Body of pancreas (tissue), 4 donors: ENCODE results near the gene AHCYL1. TPM values are rescaled to one million over a fixed set of nuclear protein-coding genes. Genes with fewer than 3 reads are reported as not detected.

Experiments used
- ATAC-seq: fragments of 150-250 bp; one replicate; pipeline ENCODE4 v1.9.1; 2016
- DNase-seq, 4 donors: peaks; one replicate each; pipeline ENCODE4 v3.0.0-alpha.2; 2019
- H3K27ac ChIP-seq, 4 donors: fragments of 200-600 bp; sonication (generic); 1 replicate in 3 of 4; 2 replicates in 1 of 4; pipeline versions ENCODE4 v1.5.1 to v1.6.1; 2016 to 2019; ENCODE audit warnings: mild to moderate bottlenecking in 1 of 4, mixed read lengths in 1 of 4, moderate library complexity in 1 of 4
- H3K27me3 ChIP-seq, 2 donors: fragments of 200-600 bp; sonication (generic); one replicate each; pipeline ENCODE4 v1.6.0; 2016; ENCODE audit warnings: mild to moderate bottlenecking in 1 of 2
- H3K36me3 ChIP-seq, 2 donors: fragments of 200-600 bp; sonication (generic); replicated peaks in 1 of 2; 2 replicates each; pipeline ENCODE4 v1.5.1; 2016; ENCODE audit warnings: low read depth in 2 of 2; ENCODE audit not compliant: insufficient read depth in 1 of 2
- H3K4me1 ChIP-seq: fragments of 200-600 bp; sonication (generic); one replicate; pipeline ENCODE4 v1.6.0; 2016
- H3K4me3 ChIP-seq, 2 donors: fragments of 200-600 bp; sonication (generic); 1 replicate in 1 of 2; 2 replicates in 1 of 2; pipeline ENCODE4 v1.5.1; 2016 to 2019
- H3K9me3 ChIP-seq, 3 donors: fragments of 200-600 bp; sonication (generic); 1 replicate in 2 of 3; 2 replicates in 1 of 3; pipeline ENCODE4 v1.5.1; 2016
- POLR2A ChIP-seq, 3 donors: fragments of 450-650 bp; IDR thresholded peaks; one replicate each; pipeline ENCODE4 v1.6.1; 2016; ENCODE audit warnings: antibody characterized with exemption in 3 of 3, mild to moderate bottlenecking in 2 of 3
- WGBS, 2 donors: methylation state at CpG; one replicate each; pipeline ENCODE4 v1.1.5; 2017; 5-methylcytosine and 5-hydroxymethylcytosine counted together
- intact Hi-C: fragments of 100-400 bp; cut with DNase I; formaldehyde crosslinking; loops from one replicate; pipeline ENCODE4 v1.15.1; 2023
- total RNA-seq, 2 donors: library from RNA; depleted of rRNA; stranded (reverse); fragments of >200 nt; gene quantifications; one replicate each; pipeline ENCODE4 v1.1.0, GENCODE V29; 2016
- TF ChIP-seq, protein P1 (sequence below), 7 experiments: fragments of 450-650 bp in 4 of 7; fragments of 200-600 bp in 3 of 7; sonication (generic) in 3 of 7; IDR thresholded peaks; one replicate each; pipeline ENCODE4 v1.5.1; 2016 to 2019; ENCODE audit warnings: antibody characterized with exemption in 7 of 7

Gene AHCYL1
- total RNA-seq, 2 donors from 2014 or later: 38.4 to 61.6 TPM

- DNase-seq (no peak), ATAC-seq (no peak)
- intact Hi-C loops: no loop called here
- no peaks in the 10 kb centered on the region for H3K27me3 ChIP-seq
- peaks cover 10% of the 10 kb centered on the region for H3K4me1 ChIP-seq
- H3K27ac ChIP-seq: no peak overlapping the region
- H3K4me3 ChIP-seq: no peak overlapping the region
- WGBS, 2 donors: 39 to 43% methylated on average over 2 of the region's 2 CpGs
- no peaks in the 10 kb centered on the region for H3K36me3 ChIP-seq
- TF ChIP-seq POLR2A (IDR thresholded peaks at IDR 0.05): no peak
- TF ChIP-seq, protein P1, sequence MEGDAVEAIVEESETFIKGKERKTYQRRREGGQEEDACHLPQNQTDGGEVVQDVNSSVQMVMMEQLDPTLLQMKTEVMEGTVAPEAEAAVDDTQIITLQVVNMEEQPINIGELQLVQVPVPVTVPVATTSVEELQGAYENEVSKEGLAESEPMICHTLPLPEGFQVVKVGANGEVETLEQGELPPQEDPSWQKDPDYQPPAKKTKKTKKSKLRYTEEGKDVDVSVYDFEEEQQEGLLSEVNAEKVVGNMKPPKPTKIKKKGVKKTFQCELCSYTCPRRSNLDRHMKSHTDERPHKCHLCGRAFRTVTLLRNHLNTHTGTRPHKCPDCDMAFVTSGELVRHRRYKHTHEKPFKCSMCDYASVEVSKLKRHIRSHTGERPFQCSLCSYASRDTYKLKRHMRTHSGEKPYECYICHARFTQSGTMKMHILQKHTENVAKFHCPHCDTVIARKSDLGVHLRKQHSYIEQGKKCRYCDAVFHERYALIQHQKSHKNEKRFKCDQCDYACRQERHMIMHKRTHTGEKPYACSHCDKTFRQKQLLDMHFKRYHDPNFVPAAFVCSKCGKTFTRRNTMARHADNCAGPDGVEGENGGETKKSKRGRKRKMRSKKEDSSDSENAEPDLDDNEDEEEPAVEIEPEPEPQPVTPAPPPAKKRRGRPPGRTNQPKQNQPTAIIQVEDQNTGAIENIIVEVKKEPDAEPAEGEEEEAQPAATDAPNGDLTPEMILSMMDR (IDR thresholded peaks at IDR 0.05): no peak
- no peaks in the 10 kb centered on the region for H3K9me3 ChIP-seq
Measured at GRCh38 chr1:109942434-109942833, 42.1 kb upstream of the AHCYL1 start.

DNA sequence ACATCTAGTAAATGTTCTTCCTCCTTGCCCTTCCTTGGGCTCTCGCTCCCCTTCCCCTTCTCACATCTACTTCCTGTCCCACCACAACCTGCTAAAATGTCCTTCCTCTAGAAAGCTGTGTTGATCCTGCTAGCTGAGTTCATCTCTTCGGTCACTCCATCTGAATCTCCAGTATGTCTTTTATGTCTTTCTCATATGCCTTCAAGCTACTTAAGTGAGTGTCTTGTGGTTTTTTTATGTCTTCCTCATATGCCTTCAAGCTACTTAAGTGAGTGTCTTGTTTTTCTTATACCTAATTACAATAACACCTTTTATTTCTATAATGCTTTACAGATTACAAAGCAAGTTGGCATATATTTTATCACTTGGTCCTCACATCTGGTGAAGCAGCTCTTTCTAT is 40.0 kb upstream of the AHCYL1 start:
- no peak for TF ChIP-seq POLR2A (IDR thresholded peaks at IDR 0.05)
- TF ChIP-seq, protein P1 (IDR thresholded peaks at IDR 0.05): no peak

GRCh38 chr1:109946511-109946910 is 38.1 kb upstream of the AHCYL1 start:
- Histone ChIP-seq H3K27ac (peak overlapping the region in 3 of 4 donors; percentile 19 to 87 (median 64)), H3K4me1 (peaks cover 24% of the 10 kb centered on the region), H3K36me3 (no peaks in the 10 kb centered on the region), H3K9me3 (no peaks in the 10 kb centered on the region), H3K4me3 (no peak overlapping the region), H3K27me3 (no peaks in the 10 kb centered on the region)
- TF ChIP-seq POLR2A (IDR thresholded peaks at IDR 0.05): no peak
- TF ChIP-seq, protein P1 (IDR thresholded peaks at IDR 0.05): no peak
- DNase-seq: no peak
- ATAC-seq: no peak
- WGBS, 2 donors: 79 to 80% methylated on average over 6 of the region's 6 CpGs
- intact Hi-C loops: no loop called here

More for the DNA sequence above, 40.0 kb upstream of the AHCYL1 start:
- 86 to 92% methylated on average over 2 of the region's 2 CpGs for WGBS, 2 donors
- Histone ChIP-seq H3K9me3 (no peaks in the 10 kb centered on the region), H3K4me1 (peaks cover 24% of the 10 kb centered on the region), H3K36me3 (no peaks in the 10 kb centered on the region), H3K27ac (no peak overlapping the region), H3K4me3 (no peak overlapping the region), H3K27me3 (no peaks in the 10 kb centered on the region)
- ATAC-seq (no peak), DNase-seq (no peak)
- intact Hi-C loops: no loop called here

DNA sequence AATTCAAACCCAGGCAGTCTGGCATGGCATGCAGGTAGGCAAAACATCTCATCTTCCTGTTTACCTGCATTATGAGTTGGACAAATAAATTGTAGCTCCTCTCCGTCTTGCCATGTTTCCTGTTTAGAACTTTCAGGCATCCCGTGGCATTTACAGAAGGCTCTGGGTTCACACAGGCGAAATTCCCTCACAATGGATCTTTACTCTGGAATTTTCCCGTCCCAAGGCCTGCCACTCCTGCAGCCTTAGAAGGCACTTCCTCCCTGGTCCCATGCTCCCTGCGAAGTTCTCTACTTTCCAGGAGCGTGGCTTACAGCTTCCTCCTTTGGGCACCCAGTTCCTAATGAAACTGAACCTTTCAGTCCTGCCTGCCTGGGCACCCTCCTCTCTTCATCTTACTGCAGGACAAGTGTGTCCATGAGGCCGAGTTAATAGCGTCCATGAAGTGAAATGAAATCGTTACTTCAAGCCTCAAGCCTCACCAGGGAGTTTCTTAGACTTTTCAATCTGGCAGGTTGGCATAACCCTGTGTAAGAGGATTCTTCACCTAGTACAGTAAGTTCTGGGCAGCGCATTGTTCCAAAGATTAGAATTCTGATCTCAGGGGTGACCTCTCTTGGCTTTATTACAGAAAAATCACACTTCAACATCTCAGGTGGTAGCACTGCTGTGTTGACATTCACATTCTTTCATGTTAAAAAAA is 36.8 kb upstream of the AHCYL1 start:
- H3K4me1 ChIP-seq: peaks cover 24% of the 10 kb centered on the region
- no peaks in the 10 kb centered on the region for H3K27me3 ChIP-seq
- WGBS, 2 donors: 44 to 48% methylated on average over 10 of the region's 10 CpGs
- intact Hi-C loops: no loop called here
- H3K27ac ChIP-seq: peak overlapping the region in 3 of 4 donors; percentile 56 to 87 (median 71)
- H3K36me3 ChIP-seq: no peaks in the 10 kb centered on the region
- no peak for TF ChIP-seq POLR2A (IDR thresholded peaks at IDR 0.05)
- TF ChIP-seq, protein P1 (IDR thresholded peaks at IDR 0.05): no peak
- H3K4me3 ChIP-seq: no peak overlapping the region
- H3K9me3 ChIP-seq: no peaks in the 10 kb centered on the region
- DNase-seq (no peak), ATAC-seq (peak; percentile 81)

DNA sequence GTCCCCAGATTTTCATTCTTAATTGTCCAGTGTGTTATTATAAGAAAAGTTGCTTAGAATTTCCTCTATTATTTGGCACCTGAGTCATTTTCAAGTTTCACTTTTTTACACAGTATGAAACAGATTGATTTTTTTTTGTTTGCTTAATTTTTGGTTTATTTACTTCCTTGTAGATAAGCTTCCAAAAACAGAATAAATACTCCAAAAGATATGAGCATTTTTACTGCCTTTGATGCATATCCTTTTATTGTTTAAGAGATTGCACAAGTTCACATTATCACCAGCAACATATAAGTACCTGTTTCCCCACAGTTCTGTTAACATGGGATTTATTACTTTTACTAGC is 36.3 kb upstream of the AHCYL1 start:
- no peak for TF ChIP-seq POLR2A (IDR thresholded peaks at IDR 0.05)
- TF ChIP-seq, protein P1 (IDR thresholded peaks at IDR 0.05): no peak
- no peak overlapping the region for H3K4me3 ChIP-seq
- no peaks in the 10 kb centered on the region for H3K36me3 ChIP-seq
- DNase-seq: no peak
- peak; percentile 76 for ATAC-seq
- H3K27me3 ChIP-seq: no peaks in the 10 kb centered on the region
- peaks cover 24% of the 10 kb centered on the region for H3K4me1 ChIP-seq
- H3K9me3 ChIP-seq: no peaks in the 10 kb centered on the region
- intact Hi-C loops: no loop called here
- peak overlapping the region in 3 of 4 donors; percentile 56 to 87 (median 71) for H3K27ac ChIP-seq
